IMR-90 (cell line): ENCODE data around the gene SDK1. TPM values are rescaled to one million over a fixed set of nuclear protein-coding genes. Genes with fewer than 3 reads are reported as not detected.

ENCODE experiments used
- ATAC-seq: fragments of 200-7000 bp; cut with Tn5 transposase; 2 replicates; pipeline ENCODE4 v1.9.1; 2020; ENCODE audit warnings: low read depth, mild to moderate bottlenecking, moderate library complexity
- BruUV-seq: library from RNA; stranded (reverse); fragments of 400-500 nt; replicated peaks from 2 replicates; lab custom pipeline; 2021; lab: Mats Ljungman, UMichigan
- CTCF ChIA-PET: fragments of 300-600 bp; formaldehyde crosslinking; extraction: SDS; loops from one replicate; lab custom pipeline; 2021; ENCODE audit warnings: antibody characterized with exemption; lab: Yijun Ruan, JAX
- POLR2A ChIA-PET: fragments of 300-600 bp; sonication (Branson Sonifier 250); formaldehyde crosslinking; loops from one replicate; lab custom pipeline; 2022; ENCODE audit warnings: antibody characterized with exemption; ENCODE audit not compliant: unreplicated experiment; lab: Charles Lee
- DNase-seq: peaks from one replicate; pipeline ENCODE4 v3.0.0; 2013
- H2AFZ ChIP-seq: replicated peaks from 2 replicates; pipeline ENCODE3; 2013; ENCODE audit warnings: low read length, mild to moderate bottlenecking; ENCODE audit not compliant: poor library complexity
- H2AK5ac ChIP-seq: 2 replicates; pipeline ENCODE4 v1.6.1; 2013; ENCODE audit warnings: low read depth, low read length, inconsistent platforms
- H2AK9ac ChIP-seq: replicated peaks from 2 replicates; pipeline ENCODE3; 2013; ENCODE audit warnings: mild to moderate bottlenecking, low read depth, low read length, moderate library complexity; ENCODE audit not compliant: poor library complexity
- H2BK120ac ChIP-seq: 2 replicates; pipeline ENCODE4 v1.6.1; 2013; ENCODE audit warnings: low read depth, low read length, inconsistent platforms
- H2BK15ac ChIP-seq: 3 replicates; pipeline ENCODE4 v1.6.1; 2013; ENCODE audit warnings: low read depth, low read length, inconsistent platforms
- H2BK20ac ChIP-seq: 2 replicates; pipeline ENCODE4 v1.6.1; 2013; ENCODE audit warnings: low read depth, mild to moderate bottlenecking, inconsistent platforms, low read length, moderate library complexity
- H2BK5ac ChIP-seq: 2 replicates; pipeline ENCODE4 v1.6.1; 2013; ENCODE audit warnings: mild to moderate bottlenecking, low read depth, low read length, inconsistent platforms; ENCODE audit not compliant: poor library complexity, severe bottlenecking
- H3K14ac ChIP-seq: replicated peaks from 2 replicates; pipeline ENCODE4 v1.6.1; 2013; ENCODE audit warnings: low read depth, low read length, inconsistent platforms
- H3K18ac ChIP-seq: 2 replicates; pipeline ENCODE4 v1.6.1; 2013; ENCODE audit warnings: low read depth, low read length, control low read depth
- H3K23ac ChIP-seq: 2 replicates; pipeline ENCODE4 v1.6.1; 2013; ENCODE audit warnings: low read depth, low read length, inconsistent platforms
- H3K27ac ChIP-seq: 2 replicates; pipeline ENCODE4 v1.5.1; 2013; ENCODE audit warnings: mild to moderate bottlenecking, control low read depth, low read length; ENCODE audit not compliant: insufficient read depth
- H3K27me3 ChIP-seq: 2 replicates; pipeline ENCODE4 v1.6.1; 2013; ENCODE audit warnings: low read length; ENCODE audit not compliant: control insufficient read depth, insufficient read depth
- H3K36me3 ChIP-seq: 2 replicates; pipeline ENCODE4 v1.6.1; 2013; ENCODE audit warnings: low read length, mixed read lengths; ENCODE audit not compliant: control insufficient read depth, insufficient read depth
- H3K4ac ChIP-seq: 2 replicates; pipeline ENCODE4 v1.6.1; 2013; ENCODE audit warnings: low read depth, low read length, inconsistent platforms
- H3K4me1 ChIP-seq: 2 replicates; pipeline ENCODE4 v1.6.1; 2013; ENCODE audit warnings: low read length, mixed read lengths; ENCODE audit not compliant: control insufficient read depth, insufficient read depth
- H3K4me2 ChIP-seq: 2 replicates; pipeline ENCODE4 v1.6.1; 2013; ENCODE audit warnings: low read depth, mild to moderate bottlenecking, control low read depth, low read length, moderate library complexity
- H3K4me3 ChIP-seq: 2 replicates; pipeline ENCODE4 v1.5.1; 2013; ENCODE audit warnings: low read depth, mild to moderate bottlenecking, control low read depth, low read length, moderate library complexity; ENCODE audit not compliant: insufficient read depth
- H3K56ac ChIP-seq: 2 replicates; pipeline ENCODE4 v1.6.1; 2013; ENCODE audit warnings: low read length, inconsistent platforms; ENCODE audit not compliant: insufficient read depth; ENCODE audit errors: extremely low read depth
- H3K79me1 ChIP-seq, 2 experiments: 2 replicates each; pipeline ENCODE4 v1.6.1; 2013; ENCODE audit warnings: low read length in 2 of 2, inconsistent platforms in 1 of 2, low read depth in 1 of 2
- H3K9ac ChIP-seq: 2 replicates; pipeline ENCODE4 v1.6.1; 2013; ENCODE audit warnings: low read depth, low read length, control low read depth
- H3K9me1 ChIP-seq: 2 replicates; pipeline ENCODE4 v1.6.1; 2013; ENCODE audit warnings: low read length, inconsistent platforms; ENCODE audit not compliant: insufficient read depth
- H3K9me3 ChIP-seq: 2 replicates; pipeline ENCODE4 v1.6.1; 2013; ENCODE audit warnings: low read length; ENCODE audit not compliant: control insufficient read depth, insufficient read depth
- H4K20me1 ChIP-seq: 2 replicates; pipeline ENCODE4 v1.6.1; 2013; ENCODE audit warnings: low read length, inconsistent platforms; ENCODE audit not compliant: insufficient read depth
- H4K5ac ChIP-seq: 2 replicates; pipeline ENCODE4 v1.6.1; 2013; ENCODE audit warnings: mild to moderate bottlenecking, low read depth, low read length, control low read depth
- H4K8ac ChIP-seq, 2 experiments: 2 replicates each; pipeline ENCODE4 v1.6.1; 2013; ENCODE audit warnings: low read depth in 2 of 2, low read length in 2 of 2, control low read depth in 1 of 2, inconsistent platforms in 1 of 2
- H4K91ac ChIP-seq: 2 replicates; pipeline ENCODE4 v1.6.1; 2013; ENCODE audit warnings: low read depth, low read length, inconsistent platforms; ENCODE audit not compliant: insufficient read depth
- BHLHE40 ChIP-seq: fragments of 150-350 bp; IDR thresholded peaks from 2 replicates; pipeline ENCODE4 v1.6.1; 2016; ENCODE audit warnings: mild to moderate bottlenecking, low read depth, low read length
- CEBPB ChIP-seq: IDR thresholded peaks from 2 replicates; pipeline ENCODE4 v1.6.1; 2012; ENCODE audit warnings: low read depth, low read length, improper control_type of control experiment
- CHD1 ChIP-seq: IDR thresholded peaks from 2 replicates; pipeline ENCODE4 v1.6.1; 2012; ENCODE audit warnings: low read depth, low read length, improper control_type of control experiment
- MAZ ChIP-seq: IDR thresholded peaks from 2 replicates; pipeline ENCODE4 v1.6.1; 2012; ENCODE audit warnings: low read depth, mild to moderate bottlenecking, low read length, improper control_type of control experiment, moderate library complexity, borderline replicate concordance
- POLR2A ChIP-seq: IDR thresholded peaks from 2 replicates; pipeline ENCODE4 v1.6.1; 2012; ENCODE audit warnings: mild to moderate bottlenecking, low read depth, low read length
- RAD21 ChIP-seq: IDR thresholded peaks from 2 replicates; pipeline ENCODE4 v1.6.1; 2012; ENCODE audit warnings: low read length, improper control_type of control experiment
- RCOR1 ChIP-seq: IDR thresholded peaks from 2 replicates; pipeline ENCODE4 v1.6.1; 2012; ENCODE audit warnings: mild to moderate bottlenecking, low read length, improper control_type of control experiment; ENCODE audit not compliant: insufficient replicate concordance
- SMC3 ChIP-seq: fragments of 150-350 bp; IDR thresholded peaks from 2 replicates; pipeline ENCODE4 v1.6.1; 2016; ENCODE audit warnings: low read depth, mild to moderate bottlenecking, antibody characterized with exemption, low read length, moderate library complexity
- WGBS, 2 experiments: methylation state at CpG; one replicate each; pipeline versions ENCODE4 v1.1.5 to v1.1.7; 2013; ENCODE audit warnings: missing lambda C conversion rate in 2 of 2; ENCODE audit not compliant: insufficient read length in 1 of 2; ENCODE audit errors: extremely low coverage in 2 of 2; 5-methylcytosine and 5-hydroxymethylcytosine counted together
- dilution Hi-C: fragments of 300-500 bp; cut with HindIII; formaldehyde crosslinking; loops from one replicate; pipeline ENCODE4 v1.14.3; 2018; ENCODE audit warnings: low sequenced_read_pairs; ENCODE audit not compliant: unreplicated experiment
- in situ Hi-C: fragments of 300-500 bp; cut with MboI; formaldehyde crosslinking; loops from 3 replicates; pipeline ENCODE4 v1.14.3; 2019; ENCODE audit warnings: low sequenced_read_pairs, inconsistent platforms, mixed read lengths
- intact Hi-C: fragments of 100-400 bp; cut with micrococcal nuclease; formaldehyde crosslinking; loops from 2 replicates; pipeline ENCODE4 v1.10.0; 2022
- polyA plus RNA-seq, 3 experiments: library from polyadenylated mRNA; depleted of rRNA; stranded (reverse); fragments of >200 nt; gene quantifications; 2 replicates each; pipeline ENCODE4 v1.2.3, GENCODE V29; 2012; ENCODE audit warnings: low replicate concordance in 1 of 3
- total RNA-seq: library from RNA; depleted of rRNA; stranded (reverse); fragments of >200 nt; gene quantifications from 2 replicates; pipeline ENCODE4 v1.2.3, GENCODE V29; 2012
- TF ChIP-seq, protein P1 (sequence below): conservative IDR thresholded peaks from 2 replicates; pipeline ENCODE4 v1.5.1; 2012; ENCODE audit warnings: mild to moderate bottlenecking, low read depth, low read length, improper control_type of control experiment
- TF ChIP-seq, protein P2 (sequence below): fragments of 150-350 bp; IDR thresholded peaks from 2 replicates; pipeline ENCODE4 v1.6.1; 2017; ENCODE audit warnings: mild to moderate bottlenecking, antibody characterized with exemption, low read length, low read depth
- TF ChIP-seq, protein P3 (sequence below): fragments of 150-350 bp; IDR thresholded peaks from 2 replicates; pipeline ENCODE4 v1.6.1; 2016; ENCODE audit warnings: low read depth, mild to moderate bottlenecking, low read length, moderate library complexity, borderline replicate concordance

SDK1 gene
- total and polyA plus RNA-seq, 2 of the 4 experiments (the other 2 are of a cell fraction): 1.5 to 1.6 TPM

DNA sequence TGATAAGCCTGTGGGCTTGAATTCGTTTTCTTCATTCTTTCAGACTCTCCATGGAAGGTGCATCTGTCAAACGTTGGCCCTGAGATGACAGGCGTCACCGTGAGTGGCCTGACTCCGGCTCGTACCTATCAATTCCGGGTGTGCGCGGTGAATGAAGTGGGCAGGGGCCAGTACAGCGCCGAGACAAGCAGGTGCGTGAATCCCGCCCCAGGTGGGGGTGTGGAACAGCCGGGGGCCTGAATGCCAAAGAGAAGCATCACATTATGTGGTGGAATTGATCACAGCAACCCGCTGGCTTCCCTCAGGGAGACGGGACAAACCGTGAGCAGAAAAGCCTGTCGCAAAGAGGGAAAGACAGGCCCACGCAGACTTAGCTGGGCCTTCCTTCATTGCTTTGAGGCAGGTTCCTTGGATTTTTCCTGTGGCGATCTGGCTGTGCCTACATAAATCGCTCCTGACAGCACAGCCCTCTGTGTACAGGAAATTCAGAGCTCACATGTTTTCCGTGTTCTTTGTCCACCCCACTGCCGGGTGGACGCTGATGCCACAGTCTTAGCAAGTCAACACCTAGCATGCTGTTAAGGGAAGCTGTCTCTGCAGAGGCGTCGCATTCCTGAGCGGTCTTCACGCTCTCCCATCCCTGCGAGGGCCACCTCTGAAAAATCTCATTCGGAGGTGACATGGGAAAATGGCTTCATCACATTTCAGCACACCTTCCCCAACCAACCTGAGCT is 710.0 kb downstream of the SDK1 start:
- Histone ChIP-seq H2BK15ac (no peak overlapping the region), H2BK120ac (no peak overlapping the region), H2AFZ (no peak overlapping the region), H3K56ac (no peak overlapping the region), H3K4me1 (no peaks in the 10 kb centered on the region), H3K14ac (no peak overlapping the region), H3K18ac (no peak overlapping the region), H3K23ac (no peak overlapping the region), H2AK5ac (no peak overlapping the region), H3K4me3 (no peak overlapping the region), H3K27me3 (no peaks in the 10 kb centered on the region), H4K91ac (no peak overlapping the region), H3K9ac (no peak overlapping the region), H4K20me1 (no peaks in the 10 kb centered on the region), H3K9me1 (no peaks in the 10 kb centered on the region), H3K4ac (no peak overlapping the region), H4K8ac (no peak overlapping the region), H3K27ac (no peak overlapping the region), H2BK5ac (no peak overlapping the region), H3K36me3 (no peaks in the 10 kb centered on the region), H3K4me2 (no peak overlapping the region), H2AK9ac (no peak overlapping the region), H3K79me1 (no peaks in the 10 kb centered on the region), H3K9me3 (peaks cover 7% of the 10 kb centered on the region; the same call in 1 of the 2 replicates), H2BK20ac (no peak overlapping the region), H4K5ac (no peak overlapping the region)
- intact Hi-C loops (no loop called here), dilution Hi-C loops (no loop called here), in situ Hi-C loops (no loop called here)
- 77% methylated on average over 14 of the region's 30 CpGs; no CpG with 5 or more reads in 1 of the 2 experiments for WGBS, 2 experiments
- BruUV-seq: no TSS peak
- POLR2A ChIA-PET: no interaction called here
- ATAC-seq: no peak
- no peak for DNase-seq
- CTCF ChIA-PET: no interaction called here
- TF ChIP-seq, protein P1, sequence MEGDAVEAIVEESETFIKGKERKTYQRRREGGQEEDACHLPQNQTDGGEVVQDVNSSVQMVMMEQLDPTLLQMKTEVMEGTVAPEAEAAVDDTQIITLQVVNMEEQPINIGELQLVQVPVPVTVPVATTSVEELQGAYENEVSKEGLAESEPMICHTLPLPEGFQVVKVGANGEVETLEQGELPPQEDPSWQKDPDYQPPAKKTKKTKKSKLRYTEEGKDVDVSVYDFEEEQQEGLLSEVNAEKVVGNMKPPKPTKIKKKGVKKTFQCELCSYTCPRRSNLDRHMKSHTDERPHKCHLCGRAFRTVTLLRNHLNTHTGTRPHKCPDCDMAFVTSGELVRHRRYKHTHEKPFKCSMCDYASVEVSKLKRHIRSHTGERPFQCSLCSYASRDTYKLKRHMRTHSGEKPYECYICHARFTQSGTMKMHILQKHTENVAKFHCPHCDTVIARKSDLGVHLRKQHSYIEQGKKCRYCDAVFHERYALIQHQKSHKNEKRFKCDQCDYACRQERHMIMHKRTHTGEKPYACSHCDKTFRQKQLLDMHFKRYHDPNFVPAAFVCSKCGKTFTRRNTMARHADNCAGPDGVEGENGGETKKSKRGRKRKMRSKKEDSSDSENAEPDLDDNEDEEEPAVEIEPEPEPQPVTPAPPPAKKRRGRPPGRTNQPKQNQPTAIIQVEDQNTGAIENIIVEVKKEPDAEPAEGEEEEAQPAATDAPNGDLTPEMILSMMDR: no peak
- TF ChIP-seq RAD21 (no peak), RCOR1 (no peak), MAZ (no peak), CEBPB (no peak), SMC3 (no peak), POLR2A (no peak), CHD1 (no peak), BHLHE40 (no peak)
- TF ChIP-seq, protein P2, sequence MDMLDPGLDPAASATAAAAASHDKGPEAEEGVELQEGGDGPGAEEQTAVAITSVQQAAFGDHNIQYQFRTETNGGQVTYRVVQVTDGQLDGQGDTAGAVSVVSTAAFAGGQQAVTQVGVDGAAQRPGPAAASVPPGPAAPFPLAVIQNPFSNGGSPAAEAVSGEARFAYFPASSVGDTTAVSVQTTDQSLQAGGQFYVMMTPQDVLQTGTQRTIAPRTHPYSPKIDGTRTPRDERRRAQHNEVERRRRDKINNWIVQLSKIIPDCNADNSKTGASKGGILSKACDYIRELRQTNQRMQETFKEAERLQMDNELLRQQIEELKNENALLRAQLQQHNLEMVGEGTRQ: no peak
- TF ChIP-seq, protein P3, sequence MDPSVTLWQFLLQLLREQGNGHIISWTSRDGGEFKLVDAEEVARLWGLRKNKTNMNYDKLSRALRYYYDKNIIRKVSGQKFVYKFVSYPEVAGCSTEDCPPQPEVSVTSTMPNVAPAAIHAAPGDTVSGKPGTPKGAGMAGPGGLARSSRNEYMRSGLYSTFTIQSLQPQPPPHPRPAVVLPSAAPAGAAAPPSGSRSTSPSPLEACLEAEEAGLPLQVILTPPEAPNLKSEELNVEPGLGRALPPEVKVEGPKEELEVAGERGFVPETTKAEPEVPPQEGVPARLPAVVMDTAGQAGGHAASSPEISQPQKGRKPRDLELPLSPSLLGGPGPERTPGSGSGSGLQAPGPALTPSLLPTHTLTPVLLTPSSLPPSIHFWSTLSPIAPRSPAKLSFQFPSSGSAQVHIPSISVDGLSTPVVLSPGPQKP: no peak
